Ovary (tissue), 3 donors: ENCODE measurements around the gene ZNF225.

Source experiments
- EP300 ChIP-seq: sonication (generic); formaldehyde crosslinking; IDR thresholded peaks from one replicate; pipeline ENCODE4 v1.6.1; 2017; ENCODE audit warnings: antibody characterized with exemption
- POLR2A ChIP-seq: fragments of 450-650 bp; IDR thresholded peaks from one replicate; pipeline ENCODE4 v1.6.1; 2017; ENCODE audit warnings: antibody characterized with exemption, mild to moderate bottlenecking, moderate library complexity
- TF ChIP-seq, protein P1 (sequence below), 3 donors: fragments of 450-650 bp in 2 of 3; fragments of 200-600 bp in 1 of 3; IDR thresholded peaks; one replicate each; pipeline versions ENCODE4 v1.5.1 to v1.8.0; 2016 to 2022; ENCODE audit warnings: antibody characterized with exemption in 3 of 3, mild to moderate bottlenecking in 1 of 3
- donor health status: DM: no; HTN: no; CAD: no.

DNA sequence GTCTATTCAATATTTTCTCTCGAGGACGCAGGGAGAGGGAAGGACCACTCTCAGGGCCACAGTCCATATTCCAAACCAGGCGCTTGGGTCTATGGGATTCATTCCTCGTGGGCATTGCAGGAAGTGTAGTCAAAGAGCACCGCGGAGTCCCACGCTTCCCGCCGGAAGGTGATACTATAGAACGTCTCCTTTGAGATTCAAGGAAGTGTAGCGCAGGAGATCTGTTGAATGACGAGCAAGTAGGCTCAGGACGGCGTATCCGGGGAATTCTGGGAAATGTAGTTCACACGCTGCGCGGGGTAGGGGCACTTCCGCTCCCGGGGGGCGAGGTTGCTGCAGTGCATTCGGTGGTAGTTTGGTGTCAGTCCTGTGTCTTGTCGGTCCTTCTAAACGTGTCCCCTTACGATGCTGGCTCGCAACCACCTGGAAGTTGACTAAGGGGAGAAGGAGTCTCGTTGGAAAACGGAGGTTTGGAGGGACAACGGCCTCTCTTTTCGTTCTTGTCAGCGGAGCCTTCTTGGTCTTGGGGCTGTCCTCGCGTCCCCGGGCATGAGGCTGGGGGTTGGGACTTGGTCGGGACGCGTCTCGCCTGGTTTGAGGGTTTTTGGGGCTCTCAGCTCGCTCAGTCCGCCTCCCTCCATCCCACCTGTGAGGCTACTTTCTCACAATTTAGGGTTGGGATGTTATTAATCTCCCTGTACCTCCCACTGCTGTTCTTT lies 41.2 kb upstream of the ZNF225 start, which contains the start of gene ZNF284:
- TF ChIP-seq, protein P1, sequence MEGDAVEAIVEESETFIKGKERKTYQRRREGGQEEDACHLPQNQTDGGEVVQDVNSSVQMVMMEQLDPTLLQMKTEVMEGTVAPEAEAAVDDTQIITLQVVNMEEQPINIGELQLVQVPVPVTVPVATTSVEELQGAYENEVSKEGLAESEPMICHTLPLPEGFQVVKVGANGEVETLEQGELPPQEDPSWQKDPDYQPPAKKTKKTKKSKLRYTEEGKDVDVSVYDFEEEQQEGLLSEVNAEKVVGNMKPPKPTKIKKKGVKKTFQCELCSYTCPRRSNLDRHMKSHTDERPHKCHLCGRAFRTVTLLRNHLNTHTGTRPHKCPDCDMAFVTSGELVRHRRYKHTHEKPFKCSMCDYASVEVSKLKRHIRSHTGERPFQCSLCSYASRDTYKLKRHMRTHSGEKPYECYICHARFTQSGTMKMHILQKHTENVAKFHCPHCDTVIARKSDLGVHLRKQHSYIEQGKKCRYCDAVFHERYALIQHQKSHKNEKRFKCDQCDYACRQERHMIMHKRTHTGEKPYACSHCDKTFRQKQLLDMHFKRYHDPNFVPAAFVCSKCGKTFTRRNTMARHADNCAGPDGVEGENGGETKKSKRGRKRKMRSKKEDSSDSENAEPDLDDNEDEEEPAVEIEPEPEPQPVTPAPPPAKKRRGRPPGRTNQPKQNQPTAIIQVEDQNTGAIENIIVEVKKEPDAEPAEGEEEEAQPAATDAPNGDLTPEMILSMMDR (IDR thresholded peaks at IDR 0.05) = no peak
- no peak for TF ChIP-seq POLR2A
- no peak for TF ChIP-seq EP300
